ENCODE results near the gene DGKB. TPM values are rescaled to one million over a fixed set of nuclear protein-coding genes. Genes with fewer than 3 reads are reported as not detected.

Gene DGKB
- total RNA-seq, 1 experiment from 2014 or later = 1.9 TPM

DNA sequence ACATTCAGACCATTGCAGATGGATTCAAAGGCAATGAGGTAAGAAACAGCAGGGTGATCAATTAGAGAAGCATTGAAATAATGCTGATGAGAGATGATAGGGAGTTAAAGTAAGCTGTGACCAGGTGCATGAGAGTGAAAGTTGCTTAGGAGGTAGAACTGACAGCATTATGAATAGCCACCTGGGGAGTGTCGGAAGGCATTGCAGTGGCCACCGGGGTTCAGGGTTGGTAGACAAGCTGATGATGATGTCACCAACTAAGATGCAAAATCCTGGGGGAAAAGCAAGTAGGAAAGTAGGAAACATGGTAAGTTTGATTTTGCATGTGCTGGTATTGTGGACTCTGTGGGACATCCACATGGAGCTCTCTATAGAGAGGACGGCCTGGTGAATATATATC is 701.2 kb downstream of the DGKB start (continued):
- TF ChIP-seq, protein P1, sequence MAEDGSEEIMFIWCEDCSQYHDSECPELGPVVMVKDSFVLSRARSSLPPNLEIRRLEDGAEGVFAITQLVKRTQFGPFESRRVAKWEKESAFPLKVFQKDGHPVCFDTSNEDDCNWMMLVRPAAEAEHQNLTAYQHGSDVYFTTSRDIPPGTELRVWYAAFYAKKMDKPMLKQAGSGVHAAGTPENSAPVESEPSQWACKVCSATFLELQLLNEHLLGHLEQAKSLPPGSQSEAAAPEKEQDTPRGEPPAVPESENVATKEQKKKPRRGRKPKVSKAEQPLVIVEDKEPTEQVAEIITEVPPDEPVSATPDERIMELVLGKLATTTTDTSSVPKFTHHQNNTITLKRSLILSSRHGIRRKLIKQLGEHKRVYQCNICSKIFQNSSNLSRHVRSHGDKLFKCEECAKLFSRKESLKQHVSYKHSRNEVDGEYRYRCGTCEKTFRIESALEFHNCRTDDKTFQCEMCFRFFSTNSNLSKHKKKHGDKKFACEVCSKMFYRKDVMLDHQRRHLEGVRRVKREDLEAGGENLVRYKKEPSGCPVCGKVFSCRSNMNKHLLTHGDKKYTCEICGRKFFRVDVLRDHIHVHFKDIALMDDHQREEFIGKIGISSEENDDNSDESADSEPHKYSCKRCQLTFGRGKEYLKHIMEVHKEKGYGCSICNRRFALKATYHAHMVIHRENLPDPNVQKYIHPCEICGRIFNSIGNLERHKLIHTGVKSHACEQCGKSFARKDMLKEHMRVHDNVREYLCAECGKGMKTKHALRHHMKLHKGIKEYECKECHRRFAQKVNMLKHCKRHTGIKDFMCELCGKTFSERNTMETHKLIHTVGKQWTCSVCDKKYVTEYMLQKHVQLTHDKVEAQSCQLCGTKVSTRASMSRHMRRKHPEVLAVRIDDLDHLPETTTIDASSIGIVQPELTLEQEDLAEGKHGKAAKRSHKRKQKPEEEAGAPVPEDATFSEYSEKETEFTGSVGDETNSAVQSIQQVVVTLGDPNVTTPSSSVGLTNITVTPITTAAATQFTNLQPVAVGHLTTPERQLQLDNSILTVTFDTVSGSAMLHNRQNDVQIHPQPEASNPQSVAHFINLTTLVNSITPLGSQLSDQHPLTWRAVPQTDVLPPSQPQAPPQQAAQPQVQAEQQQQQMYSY (CRISPR knock-in tag; IDR thresholded peaks at IDR 0.05) = no peak

DNA sequence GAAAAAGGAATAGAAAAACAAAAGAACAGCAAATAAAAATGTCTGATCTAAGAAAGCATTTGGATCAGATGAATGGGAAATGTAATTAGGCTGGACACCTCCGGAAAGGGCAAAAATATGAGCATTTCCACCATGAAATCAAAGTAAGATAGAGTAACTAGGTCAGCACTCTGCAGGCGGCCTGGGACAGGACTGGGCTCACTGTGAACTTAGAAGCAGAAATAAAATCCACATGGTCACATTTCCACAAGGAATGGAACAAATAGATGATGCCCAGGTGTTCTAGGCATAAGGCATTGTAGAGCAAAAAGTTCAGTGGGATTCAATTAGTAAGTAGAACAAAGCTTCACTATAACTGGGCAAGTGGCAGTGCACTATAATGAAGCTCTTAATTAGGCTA is 703.2 kb downstream of the DGKB start:
- TF ChIP-seq TCF7 (CRISPR knock-in tag; IDR thresholded peaks at IDR 0.05; ENCODE audit: low read depth) (no peak), FOXK1 (CRISPR knock-in tag; IDR thresholded peaks at IDR 0.05) (no peak), PRRX2 (CRISPR knock-in tag; IDR thresholded peaks at IDR 0.05) (no peak), ZNF219 (CRISPR knock-in tag; IDR thresholded peaks at IDR 0.05; ENCODE audit: borderline replicate concordance) (no peak), HMGA2 (CRISPR knock-in tag; IDR thresholded peaks at IDR 0.05) (no peak), ZNF121 (CRISPR knock-in tag; IDR thresholded peaks at IDR 0.05) (no peak), ZNF138 (CRISPR knock-in tag; conservative IDR thresholded peaks at IDR 0.05) (no peak), NR3C1 (CRISPR knock-in tag; conservative IDR thresholded peaks at IDR 0.05; ENCODE audit: low read depth) (no peak), TEAD1 (CRISPR knock-in tag; IDR thresholded peaks at IDR 0.05) (no peak), ELF4 (CRISPR knock-in tag; IDR thresholded peaks at IDR 0.05; ENCODE audit: low read depth) (no peak)
- TF ChIP-seq, protein P2, sequence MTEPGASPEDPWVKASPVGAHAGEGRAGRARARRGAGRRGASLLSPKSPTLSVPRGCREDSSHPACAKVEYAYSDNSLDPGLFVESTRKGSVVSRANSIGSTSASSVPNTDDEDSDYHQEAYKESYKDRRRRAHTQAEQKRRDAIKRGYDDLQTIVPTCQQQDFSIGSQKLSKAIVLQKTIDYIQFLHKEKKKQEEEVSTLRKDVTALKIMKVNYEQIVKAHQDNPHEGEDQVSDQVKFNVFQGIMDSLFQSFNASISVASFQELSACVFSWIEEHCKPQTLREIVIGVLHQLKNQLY (CRISPR knock-in tag; IDR thresholded peaks at IDR 0.05) = no peak
- TF ChIP-seq, protein P3, sequence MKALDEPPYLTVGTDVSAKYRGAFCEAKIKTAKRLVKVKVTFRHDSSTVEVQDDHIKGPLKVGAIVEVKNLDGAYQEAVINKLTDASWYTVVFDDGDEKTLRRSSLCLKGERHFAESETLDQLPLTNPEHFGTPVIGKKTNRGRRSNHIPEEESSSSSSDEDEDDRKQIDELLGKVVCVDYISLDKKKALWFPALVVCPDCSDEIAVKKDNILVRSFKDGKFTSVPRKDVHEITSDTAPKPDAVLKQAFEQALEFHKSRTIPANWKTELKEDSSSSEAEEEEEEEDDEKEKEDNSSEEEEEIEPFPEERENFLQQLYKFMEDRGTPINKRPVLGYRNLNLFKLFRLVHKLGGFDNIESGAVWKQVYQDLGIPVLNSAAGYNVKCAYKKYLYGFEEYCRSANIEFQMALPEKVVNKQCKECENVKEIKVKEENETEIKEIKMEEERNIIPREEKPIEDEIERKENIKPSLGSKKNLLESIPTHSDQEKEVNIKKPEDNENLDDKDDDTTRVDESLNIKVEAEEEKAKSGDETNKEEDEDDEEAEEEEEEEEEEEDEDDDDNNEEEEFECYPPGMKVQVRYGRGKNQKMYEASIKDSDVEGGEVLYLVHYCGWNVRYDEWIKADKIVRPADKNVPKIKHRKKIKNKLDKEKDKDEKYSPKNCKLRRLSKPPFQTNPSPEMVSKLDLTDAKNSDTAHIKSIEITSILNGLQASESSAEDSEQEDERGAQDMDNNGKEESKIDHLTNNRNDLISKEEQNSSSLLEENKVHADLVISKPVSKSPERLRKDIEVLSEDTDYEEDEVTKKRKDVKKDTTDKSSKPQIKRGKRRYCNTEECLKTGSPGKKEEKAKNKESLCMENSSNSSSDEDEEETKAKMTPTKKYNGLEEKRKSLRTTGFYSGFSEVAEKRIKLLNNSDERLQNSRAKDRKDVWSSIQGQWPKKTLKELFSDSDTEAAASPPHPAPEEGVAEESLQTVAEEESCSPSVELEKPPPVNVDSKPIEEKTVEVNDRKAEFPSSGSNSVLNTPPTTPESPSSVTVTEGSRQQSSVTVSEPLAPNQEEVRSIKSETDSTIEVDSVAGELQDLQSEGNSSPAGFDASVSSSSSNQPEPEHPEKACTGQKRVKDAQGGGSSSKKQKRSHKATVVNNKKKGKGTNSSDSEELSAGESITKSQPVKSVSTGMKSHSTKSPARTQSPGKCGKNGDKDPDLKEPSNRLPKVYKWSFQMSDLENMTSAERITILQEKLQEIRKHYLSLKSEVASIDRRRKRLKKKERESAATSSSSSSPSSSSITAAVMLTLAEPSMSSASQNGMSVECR (CRISPR knock-in tag; IDR thresholded peaks at IDR 0.05; ENCODE audit: borderline replicate concordance) = no peak
- TF ChIP-seq, protein P4, sequence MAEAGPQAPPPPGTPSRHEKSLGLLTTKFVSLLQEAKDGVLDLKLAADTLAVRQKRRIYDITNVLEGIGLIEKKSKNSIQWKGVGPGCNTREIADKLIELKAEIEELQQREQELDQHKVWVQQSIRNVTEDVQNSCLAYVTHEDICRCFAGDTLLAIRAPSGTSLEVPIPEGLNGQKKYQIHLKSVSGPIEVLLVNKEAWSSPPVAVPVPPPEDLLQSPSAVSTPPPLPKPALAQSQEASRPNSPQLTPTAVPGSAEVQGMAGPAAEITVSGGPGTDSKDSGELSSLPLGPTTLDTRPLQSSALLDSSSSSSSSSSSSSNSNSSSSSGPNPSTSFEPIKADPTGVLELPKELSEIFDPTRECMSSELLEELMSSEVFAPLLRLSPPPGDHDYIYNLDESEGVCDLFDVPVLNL (CRISPR knock-in tag; IDR thresholded peaks at IDR 0.05; ENCODE audit: borderline replicate concordance, low read depth) = no peak
- TF ChIP-seq, protein P5, sequence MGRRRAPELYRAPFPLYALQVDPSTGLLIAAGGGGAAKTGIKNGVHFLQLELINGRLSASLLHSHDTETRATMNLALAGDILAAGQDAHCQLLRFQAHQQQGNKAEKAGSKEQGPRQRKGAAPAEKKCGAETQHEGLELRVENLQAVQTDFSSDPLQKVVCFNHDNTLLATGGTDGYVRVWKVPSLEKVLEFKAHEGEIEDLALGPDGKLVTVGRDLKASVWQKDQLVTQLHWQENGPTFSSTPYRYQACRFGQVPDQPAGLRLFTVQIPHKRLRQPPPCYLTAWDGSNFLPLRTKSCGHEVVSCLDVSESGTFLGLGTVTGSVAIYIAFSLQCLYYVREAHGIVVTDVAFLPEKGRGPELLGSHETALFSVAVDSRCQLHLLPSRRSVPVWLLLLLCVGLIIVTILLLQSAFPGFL (CRISPR knock-in tag; IDR thresholded peaks at IDR 0.05; ENCODE audit: borderline replicate concordance) = no peak
- TF ChIP-seq, protein P6, sequence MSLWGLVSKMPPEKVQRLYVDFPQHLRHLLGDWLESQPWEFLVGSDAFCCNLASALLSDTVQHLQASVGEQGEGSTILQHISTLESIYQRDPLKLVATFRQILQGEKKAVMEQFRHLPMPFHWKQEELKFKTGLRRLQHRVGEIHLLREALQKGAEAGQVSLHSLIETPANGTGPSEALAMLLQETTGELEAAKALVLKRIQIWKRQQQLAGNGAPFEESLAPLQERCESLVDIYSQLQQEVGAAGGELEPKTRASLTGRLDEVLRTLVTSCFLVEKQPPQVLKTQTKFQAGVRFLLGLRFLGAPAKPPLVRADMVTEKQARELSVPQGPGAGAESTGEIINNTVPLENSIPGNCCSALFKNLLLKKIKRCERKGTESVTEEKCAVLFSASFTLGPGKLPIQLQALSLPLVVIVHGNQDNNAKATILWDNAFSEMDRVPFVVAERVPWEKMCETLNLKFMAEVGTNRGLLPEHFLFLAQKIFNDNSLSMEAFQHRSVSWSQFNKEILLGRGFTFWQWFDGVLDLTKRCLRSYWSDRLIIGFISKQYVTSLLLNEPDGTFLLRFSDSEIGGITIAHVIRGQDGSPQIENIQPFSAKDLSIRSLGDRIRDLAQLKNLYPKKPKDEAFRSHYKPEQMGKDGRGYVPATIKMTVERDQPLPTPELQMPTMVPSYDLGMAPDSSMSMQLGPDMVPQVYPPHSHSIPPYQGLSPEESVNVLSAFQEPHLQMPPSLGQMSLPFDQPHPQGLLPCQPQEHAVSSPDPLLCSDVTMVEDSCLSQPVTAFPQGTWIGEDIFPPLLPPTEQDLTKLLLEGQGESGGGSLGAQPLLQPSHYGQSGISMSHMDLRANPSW (CRISPR knock-in tag; conservative IDR thresholded peaks at IDR 0.05; ENCODE audit: low read depth) = no peak
- TF ChIP-seq, protein P7, sequence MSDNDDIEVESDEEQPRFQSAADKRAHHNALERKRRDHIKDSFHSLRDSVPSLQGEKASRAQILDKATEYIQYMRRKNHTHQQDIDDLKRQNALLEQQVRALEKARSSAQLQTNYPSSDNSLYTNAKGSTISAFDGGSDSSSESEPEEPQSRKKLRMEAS (CRISPR knock-in tag; IDR thresholded peaks at IDR 0.05) = no peak
- H3K4me3 Mint-ChIP-seq = no peak overlapping the region
- H3K27ac Mint-ChIP-seq = no peak overlapping the region
- no peak for ATAC-seq
- no peaks in the 10 kb centered on the region for H3K36me3 Mint-ChIP-seq
- ChIA-PET CTCF (no interaction called here), POLR2A (no interaction called here)
- H3K27me3 Mint-ChIP-seq (ENCODE audit: low read depth) = no peaks in the 10 kb centered on the region
- no peak for DNase-seq (ENCODE audit: low spot score)
- peaks cover 4% of the 10 kb centered on the region for H3K4me1 Mint-ChIP-seq
- H3K9me3 Mint-ChIP-seq = peaks cover 10% of the 10 kb centered on the region
